Stimulated activated CD8-positive, alpha-beta memory T cell treated with anti-CD3 and anti-CD28 coated beads, Interleukin-7, amount 100 ng/mL, for 48 hours (primary cell): ENCODE measurements around the gene HK3.

Source experiments
- DNase-seq, 2 donors: peaks; one replicate each; pipeline ENCODE4 v3.0.0-alpha.2; 2020; ENCODE audit warnings: low read depth in 1 of 2; ENCODE audit errors: extremely low read depth in 1 of 2

The HK3 gene

DNA sequence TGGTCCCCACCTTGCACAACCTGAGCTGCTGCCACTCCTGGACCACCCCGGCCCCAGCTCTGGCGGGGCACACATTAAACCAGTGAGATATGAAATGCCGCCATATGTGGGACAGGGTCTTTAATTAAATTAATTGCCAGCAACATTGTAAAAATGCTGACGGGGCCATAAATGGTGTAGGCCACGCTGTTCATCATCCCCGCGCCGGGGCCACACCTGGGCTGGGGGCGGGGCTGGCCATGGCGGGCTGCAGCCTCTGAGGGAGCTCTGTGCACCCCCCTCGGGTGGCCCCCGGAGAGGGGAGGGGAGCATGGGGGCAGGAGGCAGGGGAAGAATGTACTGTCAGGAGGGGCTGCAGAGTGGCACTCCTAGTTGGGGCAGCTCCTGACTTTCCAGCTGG lies 47.8 kb downstream of the HK3 start:
- DNase-seq = no peak

GRCh38 chr5:176850371-176851245 lies 48.5 kb downstream of the HK3 start:
- no peak for DNase-seq

GRCh38 chr5:176849611-176850227 lies 49.4 kb downstream of the HK3 start:
- no peak for DNase-seq

DNA sequence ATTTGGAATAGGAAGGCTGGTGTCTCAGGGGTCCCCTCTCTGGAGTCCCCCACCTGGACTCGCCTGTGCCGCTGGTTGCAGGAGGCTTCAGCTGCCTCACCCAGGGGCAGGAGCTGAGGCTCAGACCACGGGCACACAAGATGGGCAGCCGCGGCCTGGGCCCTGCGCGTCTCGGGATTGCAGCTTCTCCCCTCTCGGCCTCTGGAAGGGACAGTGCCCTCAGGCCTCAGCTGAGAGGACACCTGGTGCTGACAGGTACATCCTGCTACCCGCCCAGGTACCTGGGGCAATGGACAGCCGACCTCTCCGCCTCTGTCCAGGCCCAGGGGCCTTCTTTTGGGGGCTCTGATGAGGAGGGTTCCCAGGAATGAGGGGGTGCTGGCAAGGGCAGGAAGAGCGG lies 50.5 kb downstream of the HK3 start:
- DNase-seq = no peak

GRCh38 chr5:176847726-176848290 lies 51.3 kb downstream of the HK3 start:
- DNase-seq = no peak

DNA sequence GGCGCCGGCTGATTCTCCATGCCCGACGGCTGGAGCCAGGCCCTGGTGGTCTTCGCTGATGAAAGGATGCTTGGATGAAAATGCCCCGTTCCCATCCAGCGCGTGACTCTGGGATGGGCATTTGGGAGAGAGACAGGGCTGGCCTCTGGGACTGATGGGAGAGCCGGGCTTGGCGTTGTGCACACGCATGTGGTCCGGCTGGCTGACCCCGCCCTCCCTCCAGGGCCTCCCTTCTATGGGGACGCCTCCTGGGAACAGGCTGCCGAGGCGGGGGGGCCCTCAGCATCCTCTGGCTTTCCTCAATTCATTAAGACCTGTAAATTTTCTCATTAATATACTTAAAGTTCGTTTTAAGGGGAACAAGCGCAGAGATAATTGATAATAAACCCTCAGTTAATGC lies 52.0 kb downstream of the HK3 start:
- no peak for DNase-seq

DNA sequence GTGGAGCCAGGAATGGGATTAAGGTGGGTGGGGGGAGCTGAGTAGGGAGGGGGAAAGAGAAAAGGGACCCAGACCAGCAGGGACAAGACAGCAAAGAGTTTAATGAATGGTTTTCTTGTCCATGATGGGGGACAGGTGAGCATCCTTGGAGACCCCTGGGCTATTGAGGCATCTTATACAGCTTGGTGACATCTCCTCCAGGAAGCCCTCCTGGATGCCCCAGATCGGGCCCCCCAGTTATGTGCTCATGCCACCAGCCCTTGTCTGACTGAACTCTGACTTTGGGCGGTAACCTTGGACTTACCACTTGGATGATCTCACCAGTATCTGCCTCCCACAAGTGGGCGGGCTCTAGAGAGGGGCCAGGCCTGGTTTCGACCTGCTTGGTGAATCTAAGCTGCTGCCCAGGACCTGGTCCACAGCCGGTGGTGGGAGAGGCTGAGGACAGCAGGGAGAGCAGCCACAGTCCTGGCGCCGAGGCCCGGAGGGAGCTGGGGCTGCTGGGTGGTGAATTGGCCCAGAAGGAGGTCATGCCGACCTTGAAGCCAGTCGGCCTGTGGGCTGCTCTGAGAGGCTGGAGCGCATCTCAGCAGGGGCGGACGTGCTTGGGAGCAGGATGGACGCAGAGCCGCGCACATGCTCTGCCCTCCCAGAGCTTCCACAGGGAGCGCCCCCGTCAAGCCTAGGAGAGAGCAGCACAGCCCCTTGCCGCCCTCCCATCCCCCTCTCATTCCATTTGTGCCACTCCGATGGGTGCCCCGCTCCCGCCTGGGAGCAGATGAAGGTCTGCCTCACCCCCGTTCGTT lies 52.6 kb downstream of the HK3 start:
- peak in 1 of 2 donors; percentile 5 for DNase-seq

- DNase-seq = no peak
These were observed 53.8 kb downstream of the HK3 start for GRCh38 chr5:176845392-176845713.

DNA sequence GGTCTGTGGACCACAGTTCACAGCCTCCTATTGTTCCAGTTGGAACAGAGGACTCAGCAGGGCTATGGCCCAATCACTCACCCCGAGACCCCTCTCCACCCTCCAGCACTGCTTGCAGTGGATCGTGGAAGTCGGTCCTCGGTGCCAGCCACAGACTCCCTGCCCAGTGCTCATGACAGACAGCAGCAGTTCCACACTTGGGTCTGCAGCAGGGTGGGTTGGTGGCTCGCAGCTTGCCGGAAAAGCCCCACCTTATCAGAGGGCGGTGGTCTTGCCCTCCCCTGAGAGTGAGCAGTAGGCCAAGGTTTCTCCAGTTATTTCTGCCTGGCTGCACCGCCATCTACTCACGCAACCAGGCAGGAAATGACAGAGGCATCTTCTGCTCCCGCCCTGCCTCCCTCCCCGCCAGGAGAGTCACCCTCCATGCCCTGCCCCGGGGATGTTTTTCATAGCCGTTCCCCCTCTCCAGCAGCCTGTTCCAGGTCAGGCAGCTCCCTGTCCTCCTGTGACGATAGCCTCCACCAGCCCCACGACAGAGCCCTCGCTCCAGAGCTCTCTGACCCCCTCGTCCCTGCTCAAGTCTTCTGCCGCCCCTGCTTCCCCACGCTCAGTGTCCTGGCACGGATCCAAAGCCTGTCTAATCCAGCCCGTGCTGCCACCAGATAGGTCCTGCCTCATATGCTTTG lies 54.3 kb downstream of the HK3 start:
- no peak for DNase-seq

DNA sequence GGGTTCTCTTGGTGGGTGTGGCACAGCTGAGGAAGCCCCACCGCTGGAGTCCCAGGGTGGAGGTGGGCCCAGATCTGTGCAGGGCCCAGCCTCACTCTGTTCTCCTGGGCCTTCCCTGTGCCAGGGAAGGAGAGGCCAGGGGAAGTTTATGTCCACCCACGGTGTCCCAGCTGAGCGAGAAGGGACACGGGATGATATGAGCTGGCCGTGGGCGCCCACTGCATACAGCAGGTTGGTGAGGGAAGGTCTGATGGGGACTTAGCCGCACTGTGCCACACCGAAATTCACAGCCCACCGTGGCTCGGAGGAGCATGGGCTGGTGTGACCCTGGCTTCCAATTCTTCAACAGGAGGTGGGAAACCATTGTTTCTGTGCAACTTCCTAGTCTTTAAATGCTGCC lies 54.9 kb downstream of the HK3 start:
- no peak for DNase-seq

- no peak for DNase-seq
These were observed 55.5 kb downstream of the HK3 start for GRCh38 chr5:176843673-176844072.

GRCh38 chr5:176837707-176838115 lies 61.4 kb downstream of the HK3 start:
- DNase-seq = peak; percentile 25 to 51

- no peak for DNase-seq
These were observed 62.1 kb downstream of the HK3 start for GRCh38 chr5:176836811-176837706.

DNA sequence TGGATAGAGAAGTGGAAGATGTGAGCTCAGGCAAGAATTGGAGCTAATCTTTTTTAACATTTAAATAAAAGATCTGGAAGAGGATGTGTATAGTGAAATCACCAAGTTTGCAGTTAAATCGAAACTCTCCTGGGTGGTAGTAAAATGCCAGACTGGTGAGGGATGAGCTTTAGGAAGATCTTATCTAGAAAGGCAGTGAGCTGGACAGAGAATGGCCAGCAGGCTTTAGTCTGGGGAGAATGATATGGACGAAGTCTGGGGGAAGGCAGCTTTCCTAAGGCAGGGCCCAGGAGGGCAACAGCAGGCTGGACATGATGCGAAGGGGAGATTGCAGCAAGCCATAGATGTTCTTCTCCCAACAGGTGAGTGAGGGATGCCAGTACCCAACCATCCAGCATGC lies 63.2 kb downstream of the HK3 start:
- no peak for DNase-seq

DNA sequence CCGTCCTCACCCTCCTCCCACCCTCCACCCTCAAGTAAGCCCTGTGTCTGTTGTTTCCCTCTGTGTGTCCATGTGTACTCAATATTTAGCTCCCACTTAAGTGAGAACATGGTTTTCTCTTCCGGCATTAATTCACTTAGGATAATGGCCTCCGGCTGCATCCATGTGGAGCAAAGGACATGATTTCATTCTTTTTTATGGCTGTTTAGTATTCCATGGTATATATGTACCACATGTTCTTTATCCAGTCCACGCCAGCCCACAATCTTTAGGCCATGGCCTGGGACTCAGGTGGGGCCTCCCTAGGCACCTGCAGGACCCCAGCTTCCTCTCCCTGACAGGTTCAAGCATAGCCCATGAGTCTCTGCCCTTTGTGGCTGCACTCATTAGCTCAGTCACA lies 65.9 kb downstream of the HK3 start:
- DNase-seq = no peak

DNA sequence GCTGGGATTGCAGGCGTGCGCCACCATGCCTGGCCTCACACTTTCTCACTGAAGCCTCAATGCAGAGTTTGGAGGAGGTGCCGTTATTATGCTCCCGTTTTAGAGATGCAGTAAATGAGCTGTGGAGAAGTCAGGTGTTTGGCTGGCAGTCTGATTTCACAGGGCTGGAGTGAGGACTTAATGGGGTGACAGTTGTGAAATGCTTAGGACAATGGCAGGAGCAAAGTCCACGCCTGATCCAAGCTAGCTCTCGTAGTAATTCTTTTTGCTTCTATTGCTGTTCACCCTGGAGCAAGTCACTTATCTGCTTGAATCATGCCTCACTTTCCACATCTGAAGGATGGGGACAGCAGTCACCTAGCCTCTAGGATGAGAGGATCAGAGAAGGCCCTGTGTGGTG lies 67.0 kb downstream of the HK3 start:
- DNase-seq = no peak

DNA sequence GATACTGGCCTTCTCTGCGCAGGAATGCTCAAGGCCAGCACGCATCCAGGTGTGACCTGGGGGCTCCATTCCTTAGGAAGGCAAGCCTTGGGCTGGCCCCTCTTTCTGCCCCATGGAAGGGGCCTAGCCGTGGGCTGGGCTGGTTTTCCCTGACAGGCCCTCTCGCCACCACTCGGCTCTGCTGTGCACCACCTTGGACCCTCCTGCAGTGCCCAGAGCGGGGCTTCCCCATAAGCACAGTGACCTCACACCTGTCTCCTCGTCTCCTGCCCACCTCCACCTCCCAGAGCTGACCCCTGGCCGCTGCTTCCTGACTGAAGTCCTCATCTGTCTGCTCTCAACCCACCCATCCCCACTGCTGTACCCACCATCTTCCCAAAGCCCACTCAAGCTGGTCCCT lies 67.7 kb downstream of the HK3 start:
- no peak for DNase-seq

DNA sequence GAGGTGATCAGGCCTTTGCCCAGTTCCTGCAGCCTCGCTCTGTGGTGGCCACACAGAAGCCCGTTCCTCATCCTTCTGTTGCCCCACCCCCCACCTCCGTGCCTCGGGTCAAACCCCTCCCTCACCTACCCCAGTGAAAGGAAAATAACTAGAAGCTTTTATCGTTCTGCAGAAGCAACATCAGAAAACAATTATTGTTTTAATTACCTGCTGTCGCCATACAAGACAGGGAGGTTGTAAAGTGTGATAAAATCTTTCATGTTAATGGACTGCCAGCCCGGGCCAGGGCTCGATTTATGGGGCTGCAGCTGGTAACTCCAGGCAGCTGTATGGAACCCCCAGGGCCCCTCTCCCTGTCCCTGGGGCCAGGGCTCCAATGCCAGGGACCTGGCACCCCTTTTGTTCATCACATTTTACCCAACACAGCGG lies 68.1 kb downstream of the HK3 start:
- no peak for DNase-seq
